Activated naive CD4-positive, alpha-beta T cell treated with anti-CD3 and anti-CD28 coated beads, Interleukin-2, amount 10 ng/mL, durations not matched to agents 7 days and 5 days (primary cell): ENCODE results near the gene LDLRAD3.

Source experiments
- CTCF ChIA-PET: fragments of 350-600 bp; sonication (Branson Sonifier 250); formaldehyde crosslinking; loops from one replicate; lab custom pipeline; 2021; ENCODE audit warnings: antibody characterized with exemption; lab: Charles Lee
- DNase-seq: peaks from one replicate; pipeline ENCODE4 v3.0.0-alpha.2; 2020
- H3K27ac Mint-ChIP-seq: one replicate; pipeline ENCODE4 v1.8.0; 2021; ENCODE audit warnings: mild to moderate bottlenecking, moderate library complexity, mixed read lengths
- H3K27me3 Mint-ChIP-seq: one replicate; pipeline ENCODE4 v1.8.0; 2021; ENCODE audit warnings: mild to moderate bottlenecking, mixed read lengths
- H3K36me3 Mint-ChIP-seq: one replicate; pipeline ENCODE4 v1.8.0; 2021; ENCODE audit warnings: mixed read lengths
- H3K4me1 Mint-ChIP-seq: one replicate; pipeline ENCODE4 v1.8.0; 2021; ENCODE audit warnings: mixed read lengths
- H3K4me3 Mint-ChIP-seq: one replicate; pipeline ENCODE4 v1.8.0; 2021; ENCODE audit warnings: mild to moderate bottlenecking, moderate library complexity, mixed read lengths
- H3K9me3 Mint-ChIP-seq: one replicate; pipeline ENCODE4 v1.8.0; 2021; ENCODE audit warnings: mixed read lengths

The LDLRAD3 gene

DNA sequence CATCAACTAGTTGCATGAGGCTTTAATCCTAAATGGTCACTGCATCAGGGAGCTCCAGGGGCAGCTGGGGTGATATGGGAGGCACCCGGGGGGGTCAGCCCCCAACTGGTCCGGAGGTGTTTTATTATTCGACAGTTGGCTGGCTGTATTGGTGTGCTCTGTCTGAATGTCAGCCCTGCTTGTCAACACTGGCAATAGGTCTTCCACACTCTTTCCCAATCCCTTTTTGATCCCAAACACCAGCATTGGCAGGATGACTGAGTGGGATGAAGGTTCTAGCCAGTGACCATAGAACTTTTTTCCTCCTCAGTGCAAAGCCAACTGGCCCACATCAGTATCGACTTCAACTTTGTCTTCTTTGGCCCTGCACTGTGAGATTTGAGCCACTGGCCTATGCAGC lies 8.9 kb upstream of the LDLRAD3 start:
- Mint-ChIP-seq H3K9me3 (no peaks in the 10 kb centered on the region), H3K27me3 (peaks cover 10% of the 10 kb centered on the region), H3K4me1 (no peaks in the 10 kb centered on the region), H3K27ac (no peak overlapping the region), H3K4me3 (no peak overlapping the region), H3K36me3 (no peaks in the 10 kb centered on the region)
- CTCF ChIA-PET: no interaction called here
- no peak for DNase-seq

DNA sequence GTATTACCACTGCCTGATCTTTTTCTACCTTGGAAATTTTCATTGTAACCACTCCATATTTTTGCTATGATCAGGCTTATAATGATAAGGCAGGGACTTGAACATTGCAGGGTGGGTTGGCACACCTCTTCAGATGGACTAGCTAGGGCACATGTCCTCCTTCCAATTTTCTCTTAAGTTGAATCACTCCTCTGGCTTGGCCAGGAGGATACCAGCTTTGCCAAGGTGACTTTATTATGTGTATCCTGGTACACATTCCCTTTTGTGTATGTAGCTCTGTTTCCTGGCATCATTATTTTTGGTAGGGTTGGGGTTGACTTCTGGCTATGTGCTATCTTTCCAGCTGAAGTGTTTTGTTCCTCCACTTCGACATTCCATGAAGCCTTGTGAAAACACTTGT lies 8.5 kb upstream of the LDLRAD3 start:
- Mint-ChIP-seq H3K36me3 (no peaks in the 10 kb centered on the region), H3K4me1 (no peaks in the 10 kb centered on the region), H3K27me3 (peaks cover 10% of the 10 kb centered on the region), H3K27ac (no peak overlapping the region), H3K9me3 (no peaks in the 10 kb centered on the region), H3K4me3 (no peak overlapping the region)
- no peak for DNase-seq
- CTCF ChIA-PET: no interaction called here

DNA sequence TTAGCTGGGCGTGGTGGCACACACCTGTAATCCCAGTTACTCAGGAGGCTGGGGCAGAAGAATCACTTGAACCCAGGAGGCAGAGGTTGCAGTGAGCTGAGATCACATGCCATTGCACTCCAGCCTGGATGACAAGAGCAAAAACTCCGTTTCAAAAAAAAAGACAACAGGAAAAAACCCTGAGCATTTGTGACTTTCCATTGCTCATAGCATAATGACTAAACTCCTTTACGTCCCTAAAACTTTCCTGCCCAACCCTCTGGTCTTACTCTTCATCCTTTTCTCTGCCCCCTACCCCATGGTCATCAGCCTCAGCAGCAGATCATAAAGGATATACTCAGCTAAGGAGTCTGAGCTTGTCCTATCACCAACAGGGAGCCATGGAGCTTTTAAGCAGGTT lies 6.8 kb upstream of the LDLRAD3 start:
- Mint-ChIP-seq H3K27me3 (peaks cover 17% of the 10 kb centered on the region), H3K27ac (no peak overlapping the region), H3K4me1 (no peaks in the 10 kb centered on the region), H3K4me3 (no peak overlapping the region), H3K36me3 (no peaks in the 10 kb centered on the region), H3K9me3 (no peaks in the 10 kb centered on the region)
- DNase-seq: no peak
- CTCF ChIA-PET: no interaction called here

- H3K27me3 Mint-ChIP-seq: peaks cover 21% of the 10 kb centered on the region
- no peaks in the 10 kb centered on the region for H3K9me3 Mint-ChIP-seq
- no peak overlapping the region for H3K4me3 Mint-ChIP-seq
- no peaks in the 10 kb centered on the region for H3K36me3 Mint-ChIP-seq
- no peaks in the 10 kb centered on the region for H3K4me1 Mint-ChIP-seq
- DNase-seq: no peak
- CTCF ChIA-PET: no interaction called here
- no peak overlapping the region for H3K27ac Mint-ChIP-seq
Observed at GRCh38 chr11:35937700-35938099, 6.2 kb upstream of the LDLRAD3 start.

DNA sequence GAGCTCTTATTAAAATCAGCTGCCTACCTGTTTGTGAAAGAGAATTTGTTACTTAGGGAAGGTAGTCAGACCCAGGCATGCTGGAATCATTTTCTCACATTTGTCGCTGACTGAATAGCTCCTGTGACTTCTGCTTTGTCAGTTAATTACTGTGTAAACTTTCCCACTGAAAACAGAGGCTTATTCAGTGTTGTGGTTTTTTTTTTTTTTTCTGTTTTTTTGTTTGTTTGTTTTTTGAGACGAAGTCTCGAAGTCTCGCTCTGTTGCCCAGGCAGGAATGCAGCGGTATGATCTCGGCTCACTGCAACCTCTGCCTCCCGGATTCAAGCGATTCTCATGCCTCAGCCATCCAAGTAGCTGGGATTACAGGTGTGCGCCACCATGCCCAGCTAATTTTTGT lies 5.6 kb upstream of the LDLRAD3 start:
- no peaks in the 10 kb centered on the region for H3K9me3 Mint-ChIP-seq
- DNase-seq: no peak
- no peak overlapping the region for H3K27ac Mint-ChIP-seq
- peaks cover 27% of the 10 kb centered on the region for H3K27me3 Mint-ChIP-seq
- peaks cover under 1% of the 10 kb centered on the region for H3K4me1 Mint-ChIP-seq
- no peak overlapping the region for H3K4me3 Mint-ChIP-seq
- CTCF ChIA-PET: no interaction called here
- H3K36me3 Mint-ChIP-seq: no peaks in the 10 kb centered on the region

GRCh38 chr11:35943309-35943708 lies 553 bp upstream of the LDLRAD3 start:
- H3K9me3 Mint-ChIP-seq: no peaks in the 10 kb centered on the region
- CTCF ChIA-PET: no interaction called here
- peaks cover 38% of the 10 kb centered on the region for H3K27me3 Mint-ChIP-seq
- H3K27ac Mint-ChIP-seq: no peak overlapping the region
- peaks cover 12% of the 10 kb centered on the region for H3K4me1 Mint-ChIP-seq
- peak overlapping the region; percentile 63 for H3K4me3 Mint-ChIP-seq
- DNase-seq: no peak
- H3K36me3 Mint-ChIP-seq: no peaks in the 10 kb centered on the region

DNA sequence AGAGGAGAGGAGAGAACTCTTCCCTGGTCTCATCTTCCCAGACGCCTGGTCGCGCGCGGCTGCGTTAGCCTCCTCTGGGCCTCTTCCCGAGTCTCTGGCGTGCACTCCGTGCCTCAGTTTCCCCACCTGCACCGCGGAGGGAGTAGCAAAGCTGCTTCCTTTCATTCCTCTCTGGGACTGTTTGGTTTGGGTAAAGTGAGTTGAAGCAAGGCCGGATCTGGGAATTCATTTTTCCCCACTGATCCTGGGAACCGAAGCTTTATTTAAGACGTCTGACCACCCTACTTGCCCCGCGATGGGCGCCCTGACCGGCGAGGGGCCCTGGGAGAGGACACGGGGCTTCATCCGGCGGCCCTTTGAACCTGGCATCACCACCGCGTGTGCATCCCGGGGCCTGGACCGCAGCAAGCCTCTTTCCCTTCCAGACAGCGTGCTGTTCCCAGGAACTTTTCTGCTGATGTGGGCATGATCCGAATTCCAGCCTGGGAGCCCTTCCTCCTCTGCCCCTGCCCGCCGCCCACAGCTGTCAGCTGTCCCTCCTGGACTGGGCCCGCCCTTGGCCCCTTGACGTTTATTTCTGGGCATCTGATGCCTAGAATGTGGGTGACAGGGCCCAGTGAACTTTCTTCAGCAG lies 758 bp downstream of the LDLRAD3 start:
- H3K27me3 Mint-ChIP-seq: peaks cover 38% of the 10 kb centered on the region
- peaks cover 12% of the 10 kb centered on the region for H3K4me1 Mint-ChIP-seq
- H3K4me3 Mint-ChIP-seq: peak overlapping the region; percentile 65
- H3K27ac Mint-ChIP-seq: no peak overlapping the region
- no peaks in the 10 kb centered on the region for H3K9me3 Mint-ChIP-seq
- no peaks in the 10 kb centered on the region for H3K36me3 Mint-ChIP-seq
- DNase-seq: no peak
- CTCF ChIA-PET: no interaction called here

DNA sequence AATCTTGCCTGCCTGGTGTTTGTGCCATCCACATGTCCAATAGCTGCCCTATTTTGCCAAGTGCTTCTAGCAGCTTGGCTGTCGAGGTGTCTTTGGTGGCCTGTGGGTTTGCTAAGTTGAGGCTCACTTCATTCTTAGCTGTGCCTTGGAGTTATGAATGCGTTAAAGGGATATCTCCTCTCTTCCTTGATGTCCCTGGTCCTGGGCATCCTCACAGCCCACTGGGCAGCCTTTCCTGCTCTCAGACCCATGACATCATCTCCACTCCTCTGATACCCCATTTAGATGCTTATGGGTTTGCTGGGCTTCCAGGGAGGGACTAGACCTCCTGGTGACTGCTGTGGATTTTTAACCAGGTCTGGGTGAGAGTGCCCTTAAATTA lies 1.3 kb downstream of the LDLRAD3 start:
- H3K9me3 Mint-ChIP-seq: no peaks in the 10 kb centered on the region
- no peaks in the 10 kb centered on the region for H3K36me3 Mint-ChIP-seq
- H3K4me3 Mint-ChIP-seq: peak overlapping the region; percentile 65
- CTCF ChIA-PET: interaction anchor here (0.7 kb wide), 1 partner anchor 240 kb away, joined by 3 read pairs; no protein-coding TSS in a partner anchor
- DNase-seq: no peak
- no peak overlapping the region for H3K27ac Mint-ChIP-seq
- H3K4me1 Mint-ChIP-seq: peaks cover 12% of the 10 kb centered on the region
- H3K27me3 Mint-ChIP-seq: peaks cover 38% of the 10 kb centered on the region

DNA sequence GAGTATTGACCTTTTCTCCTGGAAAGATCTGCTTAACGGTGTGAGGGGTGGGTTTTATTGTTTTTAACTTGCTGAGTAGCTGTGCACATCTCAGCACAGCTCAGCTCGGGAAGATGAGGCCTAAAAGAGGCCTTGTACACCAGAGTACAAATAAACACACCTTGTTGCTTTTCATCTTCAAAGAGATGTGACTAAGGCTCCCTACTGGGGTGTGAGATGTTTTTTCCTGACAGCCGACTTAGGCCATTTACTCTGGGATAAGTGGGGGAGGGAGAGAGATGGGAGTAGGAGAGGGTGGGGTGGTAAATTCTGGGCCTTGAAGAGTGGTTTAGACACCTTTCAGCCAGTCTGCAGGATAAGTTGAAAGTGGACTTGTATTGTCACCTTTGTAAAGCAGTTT lies 2.9 kb downstream of the LDLRAD3 start:
- no peak overlapping the region for H3K4me3 Mint-ChIP-seq
- no peaks in the 10 kb centered on the region for H3K36me3 Mint-ChIP-seq
- peaks cover 34% of the 10 kb centered on the region for H3K27me3 Mint-ChIP-seq
- DNase-seq: no peak
- no peak overlapping the region for H3K27ac Mint-ChIP-seq
- H3K4me1 Mint-ChIP-seq: peaks cover 12% of the 10 kb centered on the region
- CTCF ChIA-PET: no interaction called here
- no peaks in the 10 kb centered on the region for H3K9me3 Mint-ChIP-seq

GRCh38 chr11:35947437-35947836 lies 3.6 kb downstream of the LDLRAD3 start:
- Mint-ChIP-seq H3K4me3 (no peak overlapping the region), H3K27me3 (peaks cover 29% of the 10 kb centered on the region)
- CTCF ChIA-PET: interaction anchor here (1.9 kb wide), 1 partner anchor 126 kb away, joined by 6 read pairs; no protein-coding TSS in a partner anchor

GRCh38 chr11:35949242-35949641 lies 5.4 kb downstream of the LDLRAD3 start:
- CTCF ChIA-PET: interaction anchor here (1.9 kb wide), 1 partner anchor 127 kb away, joined by 6 read pairs; no protein-coding TSS in a partner anchor
- DNase-seq: no peak
- peaks cover 12% of the 10 kb centered on the region for H3K27me3 Mint-ChIP-seq
- peaks cover 7% of the 10 kb centered on the region for H3K4me1 Mint-ChIP-seq
- H3K9me3 Mint-ChIP-seq: no peaks in the 10 kb centered on the region
- H3K4me3 Mint-ChIP-seq: no peak overlapping the region
- H3K27ac Mint-ChIP-seq: no peak overlapping the region
- no peaks in the 10 kb centered on the region for H3K36me3 Mint-ChIP-seq

More at GRCh38 chr11:35947437-35947836, 3.6 kb downstream of the LDLRAD3 start:
- H3K9me3 Mint-ChIP-seq: no peaks in the 10 kb centered on the region
- no peak for DNase-seq
- H3K4me1 Mint-ChIP-seq: peaks cover 12% of the 10 kb centered on the region
- H3K27ac Mint-ChIP-seq: no peak overlapping the region
- no peaks in the 10 kb centered on the region for H3K36me3 Mint-ChIP-seq

- Mint-ChIP-seq H3K9me3 (no peaks in the 10 kb centered on the region), H3K27me3 (peaks cover 4% of the 10 kb centered on the region), H3K4me1 (peaks cover under 1% of the 10 kb centered on the region), H3K27ac (no peak overlapping the region), H3K4me3 (no peak overlapping the region), H3K36me3 (no peaks in the 10 kb centered on the region)
- CTCF ChIA-PET: no interaction called here
- no peak for DNase-seq
Observed at GRCh38 chr11:35950082-35950481, 6.2 kb downstream of the LDLRAD3 start.

GRCh38 chr11:35951680-35952079 lies 7.8 kb downstream of the LDLRAD3 start:
- H3K36me3 Mint-ChIP-seq: no peaks in the 10 kb centered on the region
- no peaks in the 10 kb centered on the region for H3K9me3 Mint-ChIP-seq
- H3K27me3 Mint-ChIP-seq: no peaks in the 10 kb centered on the region
- CTCF ChIA-PET: no interaction called here
- no peak for DNase-seq
- no peak overlapping the region for H3K27ac Mint-ChIP-seq
- no peaks in the 10 kb centered on the region for H3K4me1 Mint-ChIP-seq
- H3K4me3 Mint-ChIP-seq: no peak overlapping the region

DNA sequence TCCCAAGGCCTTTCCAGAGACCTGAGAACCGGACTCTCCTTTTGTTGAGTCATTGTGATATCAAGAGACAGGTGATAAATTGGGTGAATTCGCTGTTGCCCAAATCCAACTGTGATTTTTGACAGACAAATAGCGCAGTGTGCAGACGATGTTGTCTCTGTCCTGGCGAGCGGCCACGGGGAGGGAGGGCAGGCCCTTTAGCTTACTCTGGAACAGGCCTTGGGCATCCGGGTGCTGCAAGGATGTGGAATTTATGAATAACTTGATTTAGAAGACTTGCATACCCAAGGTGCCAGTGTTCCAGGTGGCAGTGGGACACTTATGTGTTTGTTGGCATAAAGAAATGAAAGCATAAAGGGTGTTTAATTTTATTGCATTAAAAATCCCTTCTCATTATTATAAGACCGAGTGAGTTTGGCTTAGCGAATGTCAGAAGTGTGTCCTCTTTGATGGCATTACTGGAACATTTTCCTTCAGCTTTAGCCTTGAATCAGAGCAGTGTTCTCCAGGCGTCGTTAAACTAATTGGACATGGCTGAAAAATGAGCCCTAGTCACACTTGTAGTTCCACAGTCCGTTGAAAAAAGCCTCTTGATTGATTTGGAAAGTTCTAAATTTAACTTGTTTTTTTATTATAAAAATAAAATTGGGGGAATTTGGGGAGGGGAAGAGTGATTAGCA lies 9.4 kb downstream of the LDLRAD3 start:
- CTCF ChIA-PET: no interaction called here
- Mint-ChIP-seq H3K4me3 (no peak overlapping the region), H3K27ac (no peak overlapping the region), H3K36me3 (no peaks in the 10 kb centered on the region), H3K9me3 (no peaks in the 10 kb centered on the region), H3K4me1 (no peaks in the 10 kb centered on the region), H3K27me3 (no peaks in the 10 kb centered on the region)
- no peak for DNase-seq

GRCh38 chr11:35954205-35954604 lies 10.3 kb downstream of the LDLRAD3 start:
- H3K4me3 Mint-ChIP-seq: no peak overlapping the region
- CTCF ChIA-PET: no interaction called here
- H3K27me3 Mint-ChIP-seq: no peaks in the 10 kb centered on the region
- no peaks in the 10 kb centered on the region for H3K4me1 Mint-ChIP-seq
- H3K27ac Mint-ChIP-seq: no peak overlapping the region
- no peak for DNase-seq
- no peaks in the 10 kb centered on the region for H3K36me3 Mint-ChIP-seq
- no peaks in the 10 kb centered on the region for H3K9me3 Mint-ChIP-seq
